ENCODE data around the gene EIF4E1B. TPM values are rescaled to one million over a fixed set of nuclear protein-coding genes. Genes with fewer than 3 reads are reported as not detected.
A peak's percentile ranks its signal among the peaks of the same experiment; 100 is the strongest.

EIF4E1B gene
- total RNA-seq, 1 experiment from 2014 or later, result not detected

DNA sequence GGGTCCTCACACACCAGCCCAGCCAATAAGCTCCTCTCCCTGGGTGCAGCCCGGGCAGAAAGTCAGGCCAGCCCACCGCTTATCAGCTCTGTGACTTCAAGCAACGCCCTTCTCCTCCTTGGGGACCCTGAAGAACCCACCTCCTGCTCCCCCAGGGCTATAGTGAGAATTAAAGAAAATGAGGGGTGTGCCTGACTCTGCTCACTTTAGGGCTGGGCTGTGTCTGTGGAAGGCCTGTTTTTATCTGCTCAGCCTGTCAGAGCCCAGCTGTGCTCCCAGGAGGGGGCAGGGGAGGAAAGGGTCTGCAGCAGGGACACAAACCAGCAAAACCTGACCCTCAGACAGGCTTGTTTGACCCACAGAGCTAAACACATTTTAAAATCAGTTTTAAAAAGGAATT lies 24.4 kb upstream of the EIF4E1B start:
- no peak for DNase-seq (ENCODE audit: low read depth)

DNA sequence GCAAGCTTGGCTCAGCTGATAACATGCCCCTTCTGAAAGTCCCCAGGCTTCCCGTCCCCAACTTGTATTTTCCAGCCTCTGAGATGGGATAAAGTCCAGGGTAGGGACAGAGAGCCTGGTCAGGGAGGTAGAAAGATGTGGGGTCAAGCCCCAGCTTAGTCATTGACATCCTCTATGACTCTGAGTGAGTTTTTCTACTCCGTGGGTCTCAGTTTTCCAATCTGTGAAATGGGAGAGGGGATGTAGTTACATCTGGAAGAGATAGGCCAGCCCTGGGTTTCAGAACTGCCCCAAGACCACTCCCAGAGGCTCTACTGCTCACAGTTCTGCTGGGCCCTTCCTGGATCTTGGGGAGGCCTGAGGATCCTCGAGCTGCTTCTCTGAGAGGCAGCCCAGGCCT lies 23.6 kb upstream of the EIF4E1B start:
- DNase-seq (ENCODE audit: low read depth), result no peak

GRCh38 chr5:176608142-176608705 lies 22.3 kb upstream of the EIF4E1B start:
- DNase-seq (ENCODE audit: low read depth), result no peak

- no peak for DNase-seq (ENCODE audit: low read depth)
These were observed 21.3 kb upstream of the EIF4E1B start for GRCh38 chr5:176608937-176609723.

- DNase-seq (ENCODE audit: low read depth), result peak; percentile 54
These were observed 20.6 kb upstream of the EIF4E1B start, which contains the start of gene GPRIN1 for GRCh38 chr5:176609724-176610434. TSS of gene GPRIN1 (minus strand) at chr5:176610156. CDS start at chr5:176599834, 10,322 bp downstream.

DNA sequence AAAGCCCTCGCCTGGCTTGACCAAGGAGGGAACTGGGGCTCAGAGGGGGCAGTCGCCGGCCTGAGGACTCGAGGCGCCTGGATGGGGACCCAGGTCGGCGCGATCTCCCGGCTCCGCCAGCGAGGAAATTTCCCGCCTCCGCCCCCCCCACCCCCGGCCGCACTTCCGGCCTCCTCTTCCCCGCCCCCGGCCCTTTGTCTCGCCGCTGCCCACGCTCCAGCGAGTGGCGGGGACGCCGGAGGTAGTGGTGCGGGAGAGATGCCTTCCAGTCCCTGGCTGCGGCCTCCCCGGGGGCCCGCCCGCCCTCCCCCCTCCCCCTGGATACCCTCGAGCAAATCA lies 20.1 kb upstream of the EIF4E1B start:
- no peak for DNase-seq (ENCODE audit: low read depth)

- DNase-seq (ENCODE audit: low read depth), result peak; percentile 80
These were observed 19.0 kb upstream of the EIF4E1B start for GRCh38 chr5:176611435-176611834.

DNA sequence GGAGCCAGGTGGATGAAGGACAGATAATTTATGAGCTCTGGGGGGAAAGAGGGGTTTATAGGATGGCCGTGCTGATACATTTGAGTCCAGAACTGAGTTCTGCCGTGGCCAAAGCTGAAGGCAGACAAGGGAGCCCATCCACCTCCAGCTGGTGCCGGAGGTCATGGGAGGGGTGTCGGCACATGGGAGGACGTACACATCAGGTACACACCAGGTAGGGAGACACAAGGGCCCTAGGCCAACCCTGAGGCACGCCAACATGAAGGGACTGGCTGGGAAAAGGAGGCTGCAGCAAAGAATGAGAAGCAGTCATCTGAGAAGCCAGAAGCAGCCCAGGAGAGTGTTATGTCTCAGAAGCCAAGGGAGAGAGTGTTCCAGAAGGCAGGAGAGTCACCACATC lies 18.5 kb upstream of the EIF4E1B start:
- no peak for DNase-seq (ENCODE audit: low read depth)

DNA sequence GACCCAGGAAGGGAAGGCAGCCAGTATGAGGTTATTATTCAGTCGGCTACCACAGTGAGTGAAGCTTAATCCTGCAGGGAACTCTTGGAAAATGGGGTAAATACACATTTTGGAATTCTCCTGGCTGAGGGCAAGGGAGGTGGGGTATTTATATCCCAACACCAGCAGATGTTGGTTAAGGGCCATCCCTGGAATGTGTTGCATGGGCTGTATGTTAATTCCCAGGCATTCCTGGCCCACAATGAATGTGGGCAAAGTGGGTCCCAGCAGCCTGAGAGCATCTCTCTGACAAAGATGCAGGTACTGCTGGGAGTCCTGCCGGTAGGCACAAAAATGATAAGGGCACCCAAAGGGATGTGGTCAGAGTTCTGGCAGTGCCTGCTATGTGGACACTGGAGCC lies 17.6 kb upstream of the EIF4E1B start:
- no peak for DNase-seq (ENCODE audit: low read depth)

DNA sequence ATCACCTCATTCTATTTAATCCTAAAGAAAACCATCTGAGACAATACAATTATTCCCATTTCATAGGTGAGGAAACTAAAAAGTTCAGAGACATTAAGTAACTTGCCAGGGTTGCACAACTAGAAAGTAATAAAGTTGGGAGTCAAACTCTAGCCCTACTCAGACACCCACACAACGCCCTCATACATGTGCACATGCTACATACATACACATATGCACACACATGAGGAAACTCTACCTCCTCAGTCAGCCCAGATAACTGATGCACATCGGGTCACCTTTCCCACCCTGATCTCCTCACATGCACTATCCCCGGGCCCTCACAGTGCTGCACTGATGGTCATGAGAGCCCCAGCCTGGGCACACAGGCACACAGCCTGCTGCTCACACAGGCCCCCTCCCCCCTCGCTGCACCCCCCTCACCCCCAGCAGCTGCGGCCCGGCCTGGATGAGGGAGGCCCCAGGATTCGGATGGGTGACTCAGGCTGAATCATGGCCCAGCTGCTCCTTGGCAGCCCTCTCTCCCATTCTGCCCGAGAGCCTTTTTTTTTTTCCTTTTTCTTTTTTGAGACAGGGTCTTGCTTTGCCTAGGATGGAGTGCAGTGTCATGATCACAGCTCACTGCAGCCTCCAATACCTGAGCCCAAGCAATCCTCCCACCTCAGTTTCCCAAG lies 15.5 kb upstream of the EIF4E1B start:
- peak; percentile 87 for DNase-seq (ENCODE audit: low read depth)

DNA sequence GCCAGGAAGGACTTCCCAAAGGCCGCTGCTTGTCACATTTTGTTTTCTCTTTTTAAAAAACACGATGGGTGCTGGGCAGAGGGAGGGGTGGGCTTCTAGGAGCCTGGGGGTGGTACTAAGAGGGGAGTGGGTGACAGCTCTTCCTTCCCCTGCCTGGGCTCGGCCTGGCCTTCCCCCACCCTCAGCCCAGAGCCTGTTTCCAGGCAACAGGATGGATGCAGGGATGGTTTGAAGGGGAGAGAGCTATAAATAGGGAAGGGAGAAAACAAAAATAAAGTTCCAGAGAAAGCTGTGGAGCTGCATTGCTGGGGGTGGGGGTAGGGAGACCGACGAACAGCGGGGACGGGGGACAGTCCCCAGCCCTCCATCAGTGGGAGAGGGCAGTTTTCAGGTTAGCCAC lies 14.0 kb upstream of the EIF4E1B start:
- DNase-seq (ENCODE audit: low read depth), result no peak

- no peak for DNase-seq (ENCODE audit: low read depth)
These were observed 11.7 kb upstream of the EIF4E1B start for GRCh38 chr5:176618783-176619182.

DNA sequence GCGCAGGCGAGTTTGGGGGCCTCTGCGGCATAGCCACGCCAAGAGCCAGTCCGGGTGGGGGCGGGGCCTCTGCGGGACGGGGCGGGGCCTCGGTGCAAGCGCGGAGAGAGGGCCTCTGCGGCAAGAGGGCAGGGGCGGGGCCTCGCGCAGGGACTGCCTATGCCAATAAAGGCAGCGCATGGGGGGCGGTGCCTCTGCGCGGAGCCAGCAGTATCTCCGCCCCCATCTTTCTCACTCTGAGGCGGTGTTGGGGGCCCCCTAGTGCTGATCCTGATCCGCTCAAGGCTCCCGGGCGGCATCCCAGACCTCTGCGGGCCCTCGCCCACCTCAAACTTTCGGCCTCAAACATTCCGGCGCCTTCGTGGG lies 11.3 kb upstream of the EIF4E1B start:
- DNase-seq (ENCODE audit: low read depth), result peak; percentile 46

- DNase-seq (ENCODE audit: low read depth), result no peak
These were observed 10.7 kb upstream of the EIF4E1B start for GRCh38 chr5:176619569-176620332.

- DNase-seq (ENCODE audit: low read depth), result peak; percentile 72
These were observed 10.0 kb upstream of the EIF4E1B start for GRCh38 chr5:176620333-176620981.

DNA sequence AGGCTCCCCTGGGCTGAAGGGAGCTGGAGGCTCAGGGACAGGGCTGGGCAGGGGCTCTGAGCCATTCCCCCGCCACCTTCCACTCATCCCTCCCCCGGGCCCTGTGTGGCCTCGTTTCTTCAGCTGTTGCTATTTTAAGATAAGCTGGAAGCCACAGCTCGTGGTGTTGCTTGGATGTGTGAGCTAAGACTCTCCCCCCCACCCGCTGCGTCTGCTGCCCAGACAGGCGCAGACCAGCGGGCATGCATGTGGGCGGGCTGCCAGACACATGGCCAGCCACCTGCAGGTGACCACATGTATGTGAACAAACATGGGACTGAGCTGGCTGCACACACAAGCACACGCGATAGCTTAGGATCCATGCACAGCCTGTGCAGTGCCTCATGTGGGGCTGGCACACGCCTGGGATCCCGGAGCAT lies 8.8 kb upstream of the EIF4E1B start:
- DNase-seq (ENCODE audit: low read depth), result peak; percentile 75

- no peak for DNase-seq (ENCODE audit: low read depth)
These were observed 6.3 kb upstream of the EIF4E1B start for GRCh38 chr5:176624142-176624541.

DNA sequence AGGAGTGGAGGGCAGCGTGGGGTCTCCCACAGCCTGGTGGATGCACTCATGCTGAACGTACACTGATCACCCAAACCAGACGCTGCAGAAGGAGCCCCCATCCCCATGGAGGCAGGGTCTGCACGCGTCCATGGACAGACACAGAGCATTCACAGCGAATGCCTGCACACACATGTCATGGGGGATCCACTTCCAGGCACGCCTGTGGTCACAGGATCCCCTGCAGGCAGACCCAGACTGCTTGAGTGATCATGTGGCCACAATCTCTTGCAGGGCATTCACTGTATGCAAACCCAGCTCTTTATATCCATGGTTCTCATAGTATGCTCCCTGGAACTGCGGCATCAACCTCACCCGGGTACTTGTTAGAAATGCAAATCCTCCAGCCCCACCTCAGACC lies 5.5 kb upstream of the EIF4E1B start:
- DNase-seq (ENCODE audit: low read depth), result no peak

GRCh38 chr5:176625512-176625911 lies 5.0 kb upstream of the EIF4E1B start:
- DNase-seq (ENCODE audit: low read depth), result no peak

DNA sequence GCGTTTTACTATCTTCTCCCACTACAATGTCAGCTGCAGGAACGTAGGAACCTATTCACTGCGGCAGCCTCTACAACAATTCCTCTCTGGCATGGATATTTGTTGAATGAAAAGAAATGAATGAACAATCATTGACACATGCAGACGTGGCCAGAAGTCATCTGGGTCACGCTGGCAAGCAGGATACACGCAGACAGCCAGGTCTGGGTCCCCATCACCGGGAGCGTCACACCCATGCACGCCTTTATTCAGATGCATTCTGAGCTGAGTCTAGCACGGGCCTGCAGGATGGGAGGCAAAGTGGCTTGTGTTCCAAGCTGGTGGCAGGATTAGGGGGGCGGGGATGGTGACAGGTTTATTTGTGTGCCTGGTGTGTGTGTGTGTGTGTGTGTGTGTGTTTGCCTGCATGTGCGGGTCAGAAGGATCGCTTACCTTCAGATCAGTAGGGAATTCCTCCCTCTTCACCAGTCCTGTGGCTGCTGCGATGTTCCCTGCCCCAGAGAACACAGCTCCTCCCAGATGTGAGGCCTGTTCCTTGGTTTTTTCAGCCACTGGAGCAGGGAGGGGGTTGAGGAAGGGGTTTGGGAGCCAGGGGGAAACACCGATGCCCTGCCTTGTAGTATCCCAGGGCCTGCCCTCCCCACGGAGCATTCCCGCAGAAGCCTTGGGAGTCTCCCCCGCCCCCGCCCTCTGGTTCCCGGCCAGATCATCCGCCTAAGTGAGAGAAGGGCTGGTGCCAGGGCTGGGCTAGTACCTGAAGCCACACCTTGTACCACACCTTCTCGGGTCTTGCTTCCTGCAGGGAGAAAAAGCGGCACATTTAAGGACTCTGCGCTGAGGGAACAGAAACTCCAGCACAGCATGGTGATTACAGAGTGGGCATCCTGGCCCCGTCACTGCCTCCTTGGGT lies 4.3 kb upstream of the EIF4E1B start:
- no peak for DNase-seq (ENCODE audit: low read depth)
